Lung (tissue), 12 donors: Measurements from ENCODE around the gene FOXP1. TPM values are rescaled to one million over a fixed set of nuclear protein-coding genes. Genes with fewer than 3 reads are reported as not detected.

ENCODE experiments used
- ATAC-seq: fragments of 200-7000 bp; cut with Tn5 transposase; one replicate; pipeline ENCODE4 v1.9.1; 2020; ENCODE audit warnings: moderate number of reproducible peaks; ENCODE audit not compliant: insufficient read depth, low FRiP score
- DNase-seq, 3 donors: peaks; one replicate each; pipeline ENCODE4 v3.0.0-alpha.2; 2013 to 2017
- H3K27ac ChIP-seq, 2 donors: one replicate each; pipeline ENCODE4 v1.5.1; 2013; ENCODE audit warnings: mild to moderate bottlenecking in 2 of 2, moderate library complexity in 2 of 2, control low read depth in 1 of 2, inconsistent platforms in 1 of 2, low read depth in 1 of 2, low read length in 1 of 2
- H3K27me3 ChIP-seq, 3 donors: one replicate each; pipeline ENCODE4 v1.5.1; 2013; ENCODE audit warnings: low read length in 2 of 3; ENCODE audit not compliant: control insufficient read depth in 3 of 3, insufficient read depth in 3 of 3
- H3K36me3 ChIP-seq, 4 donors: one replicate each; pipeline ENCODE4 v1.5.1; 2013; ENCODE audit warnings: low read length in 4 of 4, mild to moderate bottlenecking in 1 of 4, moderate library complexity in 1 of 4; ENCODE audit not compliant: control insufficient read depth in 4 of 4, insufficient read depth in 4 of 4
- H3K4me1 ChIP-seq, 5 donors: one replicate each; pipeline ENCODE4 v1.5.1; 2013; ENCODE audit warnings: low read length in 5 of 5, mild to moderate bottlenecking in 2 of 5, moderate library complexity in 1 of 5; ENCODE audit not compliant: control insufficient read depth in 5 of 5, insufficient read depth in 5 of 5
- H3K4me3 ChIP-seq: one replicate; pipeline ENCODE4 v1.5.1; 2013; ENCODE audit warnings: mild to moderate bottlenecking, control low read depth, moderate library complexity
- H3K9ac ChIP-seq, 2 donors: one replicate each; pipeline ENCODE4 v1.5.1; 2013; ENCODE audit warnings: low read length in 2 of 2, control low read depth in 1 of 2; ENCODE audit not compliant: insufficient read depth in 1 of 2
- H3K9me3 ChIP-seq, 4 donors: one replicate each; pipeline ENCODE4 v1.5.1; 2013; ENCODE audit warnings: low read length in 3 of 4, mild to moderate bottlenecking in 1 of 4, moderate library complexity in 1 of 4; ENCODE audit not compliant: control insufficient read depth in 4 of 4, insufficient read depth in 3 of 4
- CTCF ChIP-seq: IDR thresholded peaks from 2 replicates; pipeline ENCODE4 v1.5.1; 2012; ENCODE audit warnings: mild to moderate bottlenecking; ENCODE audit errors: control extremely low read depth, extremely low read depth
- WGBS, 2 donors: extraction: QIAGEN DNeasy Blood & Tissue Kit; methylation state at CpG; one replicate each; pipeline ENCODE4 v1.1.7; 2013; 5-methylcytosine and 5-hydroxymethylcytosine counted together
- polyA plus RNA-seq, 2 donors: library from polyadenylated mRNA; stranded (reverse); fragments of 200-250 nt; gene quantifications; one replicate each; pipeline ENCODE4 v1.2.1, GENCODE V29; 2013
- total RNA-seq, 2 donors: library from RNA; depleted of rRNA in 1 of 2; stranded (reverse); fragments of >200 nt in 1 of 2; gene quantifications; one replicate each; pipeline ENCODE4 v1.2.1, GENCODE V29; 2014 to 2021
- donor health status: control.
- donor health status: control.
- donor health status: Bipolar disorder and iron deficiency.
- donor health status: healthy.
- donor health status: DM: yes; HTN: yes; CAD: no.

FOXP1 gene
- total and polyA plus RNA-seq, 4 donors, result 13.8 to 287 (median 73.9) TPM

GRCh38 chr3:70981231-70981880 lies 602.2 kb downstream of the FOXP1 start:
- H3K27me3 ChIP-seq, result no peaks in the 10 kb centered on the region
- H3K9ac ChIP-seq, result no peak overlapping the region
- DNase-seq (peak in 2 of 3 donors; percentile 19 to 47), ATAC-seq (no peak)
- H3K36me3 ChIP-seq, result peaks cover 12 to 32% (median 25%) of the 10 kb centered on the region in 4 donors
- TF ChIP-seq CTCF, result no peak
- H3K9me3 ChIP-seq, result no peaks in the 10 kb centered on the region
- peaks cover 0 to 35% (median 15%) of the 10 kb centered on the region in 5 donors for H3K4me1 ChIP-seq
- WGBS, 2 donors, result 69 to 80% methylated on average over 6 of the region's 6 CpGs
- H3K27ac ChIP-seq, result peak overlapping the region in 1 of 2 donors; percentile 70
- no peak overlapping the region for H3K4me3 ChIP-seq

GRCh38 chr3:70980646-70981170 lies 602.8 kb downstream of the FOXP1 start:
- WGBS, 2 donors, result 73 to 86% methylated on average over 8 of the region's 8 CpGs
- ATAC-seq, result no peak
- H3K27me3 ChIP-seq, result no peaks in the 10 kb centered on the region
- H3K27ac ChIP-seq, result peak overlapping the region in 1 of 2 donors; percentile 70
- H3K36me3 ChIP-seq, result peaks cover 14 to 34% (median 25%) of the 10 kb centered on the region in 4 donors
- no peak for TF ChIP-seq CTCF
- no peak for DNase-seq
- H3K9me3 ChIP-seq, result no peaks in the 10 kb centered on the region
- H3K4me1 ChIP-seq, result peaks cover 0 to 34% (median 15%) of the 10 kb centered on the region in 5 donors
- H3K9ac ChIP-seq, result no peak overlapping the region
- H3K4me3 ChIP-seq, result no peak overlapping the region

GRCh38 chr3:70979983-70980645 lies 603.4 kb downstream of the FOXP1 start:
- H3K36me3 ChIP-seq, result peaks cover 14 to 35% (median 24%) of the 10 kb centered on the region in 4 donors
- no peak overlapping the region for H3K9ac ChIP-seq
- DNase-seq, result no peak
- TF ChIP-seq CTCF, result no peak
- ATAC-seq, result no peak
- no peaks in the 10 kb centered on the region for H3K27me3 ChIP-seq
- H3K4me3 ChIP-seq, result no peak overlapping the region
- WGBS, 2 donors, result 90 to 91% methylated on average over 7 of the region's 7 CpGs
- H3K27ac ChIP-seq, result no peak overlapping the region
- H3K4me1 ChIP-seq, result peaks cover 0 to 34% (median 15%) of the 10 kb centered on the region in 5 donors
- H3K9me3 ChIP-seq, result no peaks in the 10 kb centered on the region
